H9 (cell line): ENCODE measurements around the gene MT3. TPM values are rescaled to one million over a fixed set of nuclear protein-coding genes. Genes with fewer than 3 reads are reported as not detected.

Experiments used
- DNase-seq: peaks from one replicate; pipeline ENCODE4 v3.0.0-alpha.2; 2017
- H2AFZ ChIP-seq: one replicate; pipeline ENCODE4 v1.6.1; 2013; ENCODE audit warnings: mild to moderate bottlenecking, low read length, control low read depth, moderate library complexity
- H2AK5ac ChIP-seq: 2 replicates; pipeline ENCODE4 v1.6.1; 2013; ENCODE audit warnings: low read length, control low read depth, mixed read lengths; ENCODE audit not compliant: insufficient read length
- H2BK120ac ChIP-seq: one replicate; pipeline ENCODE4 v1.6.1; 2013; ENCODE audit warnings: low read depth, mild to moderate bottlenecking, low read length, control low read depth, inconsistent platforms; ENCODE audit not compliant: poor library complexity, severe bottlenecking
- H2BK12ac ChIP-seq: 2 replicates; pipeline ENCODE4 v1.6.1; 2013; ENCODE audit warnings: low read length, control low read depth, mixed read lengths, low read depth; ENCODE audit not compliant: insufficient read length
- H2BK15ac ChIP-seq: 2 replicates; pipeline ENCODE4 v1.6.1; 2013; ENCODE audit warnings: low read depth, low read length, control low read depth
- H2BK20ac ChIP-seq: one replicate; pipeline ENCODE4 v1.6.1; 2013; ENCODE audit warnings: low read depth, mild to moderate bottlenecking, low read length, control low read depth, inconsistent platforms; ENCODE audit not compliant: poor library complexity, severe bottlenecking
- H2BK5ac ChIP-seq: 2 replicates; pipeline ENCODE4 v1.6.1; 2013; ENCODE audit warnings: low read length, control low read depth, mixed read lengths; ENCODE audit not compliant: insufficient read length
- H3K14ac ChIP-seq: 2 replicates; pipeline ENCODE4 v1.6.1; 2013; ENCODE audit warnings: low read length, control low read depth; ENCODE audit not compliant: insufficient read depth
- H3K18ac ChIP-seq: 2 replicates; pipeline ENCODE4 v1.6.1; 2013; ENCODE audit warnings: low read depth, mild to moderate bottlenecking, mixed read lengths, low read length, control low read depth; ENCODE audit not compliant: insufficient read length
- H3K23ac ChIP-seq: 2 replicates; pipeline ENCODE4 v1.6.1; 2013; ENCODE audit warnings: low read length, control low read depth, mixed read lengths, low read depth; ENCODE audit not compliant: insufficient read length
- H3K23me2 ChIP-seq: 2 replicates; pipeline ENCODE4 v1.6.1; 2013; ENCODE audit warnings: low read depth, mild to moderate bottlenecking, mixed read lengths, low read length, control low read depth; ENCODE audit not compliant: insufficient read length, poor library complexity, severe bottlenecking
- H3K27ac ChIP-seq: 2 replicates; pipeline ENCODE4 v1.5.1; 2013; ENCODE audit warnings: low read length, control low read depth, mixed read lengths, low read depth; ENCODE audit not compliant: insufficient read length
- H3K27me3 ChIP-seq: 2 replicates; pipeline ENCODE4 v1.6.1; 2013; ENCODE audit warnings: low read length, control low read depth, inconsistent platforms; ENCODE audit not compliant: insufficient read depth
- H3K4ac ChIP-seq: 2 replicates; pipeline ENCODE4 v1.6.1; 2013; ENCODE audit warnings: low read depth, mild to moderate bottlenecking, control low read depth, inconsistent platforms, low read length, moderate library complexity
- H3K4me1 ChIP-seq: 2 replicates; pipeline ENCODE4 v1.6.1; 2013; ENCODE audit warnings: low read length, control low read depth, inconsistent platforms; ENCODE audit not compliant: insufficient read depth
- H3K4me2 ChIP-seq: 2 replicates; pipeline ENCODE4 v1.6.1; 2013; ENCODE audit warnings: low read length, control low read depth, mixed read lengths; ENCODE audit not compliant: insufficient read length, insufficient read depth
- H3K56ac ChIP-seq: 2 replicates; pipeline ENCODE4 v1.6.1; 2013; ENCODE audit warnings: low read depth, mild to moderate bottlenecking, mixed read lengths, low read length, control low read depth; ENCODE audit not compliant: insufficient read length
- H3K79me1 ChIP-seq: 2 replicates; pipeline ENCODE4 v1.6.1; 2013; ENCODE audit warnings: low read depth, mild to moderate bottlenecking, moderate library complexity, low read length, control low read depth, inconsistent platforms; ENCODE audit not compliant: insufficient read depth, poor library complexity, severe bottlenecking
- H3K79me2 ChIP-seq: 2 replicates; pipeline ENCODE4 v1.6.1; 2013; ENCODE audit warnings: low read length, control low read depth, inconsistent platforms; ENCODE audit not compliant: insufficient read depth
- H3K9ac ChIP-seq: 2 replicates; pipeline ENCODE4 v1.6.1; 2013; ENCODE audit warnings: low read length, control low read depth, mixed read lengths; ENCODE audit not compliant: insufficient read length; ENCODE audit errors: extremely low read depth
- H3K9me3 ChIP-seq: one replicate; pipeline ENCODE4 v1.6.1; 2013; ENCODE audit warnings: low read depth, low read length, inconsistent platforms; ENCODE audit not compliant: control insufficient read depth
- H3T11ph ChIP-seq: one replicate; pipeline ENCODE4 v1.6.1; 2013; ENCODE audit warnings: mild to moderate bottlenecking, low read length, control low read depth, inconsistent platforms
- H4K20me1 ChIP-seq: one replicate; pipeline ENCODE4 v1.6.1; 2013; ENCODE audit not compliant: control insufficient read depth, insufficient read length, insufficient read depth
- H4K5ac ChIP-seq: 2 replicates; pipeline ENCODE4 v1.6.1; 2013; ENCODE audit warnings: low read depth, mild to moderate bottlenecking, mixed read lengths, low read length, control low read depth; ENCODE audit not compliant: insufficient read length
- H4K8ac ChIP-seq: replicated peaks from 2 replicates; pipeline ENCODE4 v1.6.1; 2013; ENCODE audit warnings: low read length, control low read depth, mixed read lengths, low read depth; ENCODE audit not compliant: insufficient read length
- H4K91ac ChIP-seq: 2 replicates; pipeline ENCODE4 v1.6.1; 2013; ENCODE audit warnings: low read depth, mild to moderate bottlenecking, moderate library complexity, mixed read lengths, low read length, control low read depth; ENCODE audit not compliant: insufficient read length
- H3K27ac Mint-ChIP-seq, 3 experiments: 2 replicates in 2 of 3; 3 replicates in 1 of 3; pipeline ENCODE4 v1.8.0; 2020 to 2021; ENCODE audit warnings: mixed read lengths in 3 of 3, mild to moderate bottlenecking in 1 of 3, moderate library complexity in 1 of 3
- H3K27me3 Mint-ChIP-seq: 2 replicates; pipeline ENCODE4 v1.8.0; 2021; ENCODE audit warnings: low read depth, mild to moderate bottlenecking, moderate library complexity, mixed read lengths
- H3K36me3 Mint-ChIP-seq, 3 experiments: 2 replicates in 2 of 3; 3 replicates in 1 of 3; pipeline ENCODE4 v1.8.0; 2020 to 2021; ENCODE audit warnings: low read depth in 3 of 3, mixed read lengths in 3 of 3; ENCODE audit not compliant: insufficient read depth in 1 of 3
- H3K4me1 Mint-ChIP-seq, 2 experiments: 2 replicates each; pipeline ENCODE4 v1.8.0; 2020; ENCODE audit warnings: mixed read lengths in 2 of 2
- H3K4me3 Mint-ChIP-seq, 2 experiments: 2 replicates in 1 of 2; 3 replicates in 1 of 2; pipeline ENCODE4 v1.8.0; 2020 to 2021; ENCODE audit warnings: mild to moderate bottlenecking in 2 of 2, mixed read lengths in 2 of 2, moderate library complexity in 1 of 2
- H3K9me3 Mint-ChIP-seq, 2 experiments: 2 replicates in 1 of 2; 3 replicates in 1 of 2; pipeline ENCODE4 v1.8.0; 2020; ENCODE audit warnings: mild to moderate bottlenecking in 2 of 2, mixed read lengths in 2 of 2, moderate library complexity in 1 of 2
- WGBS: extraction: QIAGEN DNeasy Blood & Tissue Kit; methylation state at CpG from one replicate; pipeline ENCODE4 v1.1.7; 2013; ENCODE audit warnings: missing lambda C conversion rate, low lambda C conversion rate, mixed read lengths; ENCODE audit not compliant: insufficient read length; ENCODE audit errors: extremely low coverage; 5-methylcytosine and 5-hydroxymethylcytosine counted together
- total RNA-seq: library from RNA; stranded (reverse); gene quantifications from 2 replicates; pipeline ENCODE4 v1.2.1, GENCODE V29; 2021
- TF ChIP-seq, protein P1 (sequence below): fragments of 200-600 bp; sonication (generic); conservative IDR thresholded peaks from 3 replicates; pipeline ENCODE4 v1.8.0; 2021; ENCODE audit warnings: antibody characterized with exemption, mild to moderate bottlenecking

MT3 gene
- total RNA-seq, 1 experiment from 2014 or later, result not detected

DNA sequence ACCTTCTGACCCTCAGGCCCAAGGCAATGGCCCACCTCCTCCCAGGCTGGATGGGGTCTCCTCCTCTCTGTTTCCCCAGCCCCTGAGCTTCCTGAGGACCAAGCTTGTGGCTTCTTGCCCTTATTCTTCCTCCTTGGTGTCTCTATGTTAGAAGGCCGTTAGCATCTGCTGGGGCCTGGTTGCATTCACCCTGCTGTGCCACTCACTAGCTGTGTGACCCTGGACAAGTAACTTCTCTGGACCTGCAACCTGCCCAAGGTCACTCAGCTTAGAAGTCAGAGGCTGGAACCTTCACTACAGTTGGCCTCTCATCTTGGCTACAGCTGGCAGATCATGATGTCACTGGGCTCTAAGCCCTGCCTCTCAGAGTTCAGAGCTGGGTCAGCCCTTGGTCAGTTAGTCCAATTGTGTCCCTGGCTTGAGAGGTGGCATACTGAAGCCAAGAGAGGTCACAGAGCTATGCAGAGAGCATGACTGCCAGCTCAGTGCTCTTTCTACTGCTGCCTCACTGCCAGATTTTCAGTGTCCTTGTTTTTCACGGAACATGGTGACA is 22.0 kb downstream of the MT3 start:
- no peaks in the 10 kb centered on the region for H3K9me3 Mint-ChIP-seq
- Histone ChIP-seq H2BK20ac (no peak overlapping the region), H3K56ac (no peak overlapping the region), H3K4ac (no peak overlapping the region), H2BK15ac (no peak overlapping the region), H3K79me2 (no peaks in the 10 kb centered on the region), H3K18ac (no peak overlapping the region), H3K4me2 (no peak overlapping the region), H2AK5ac (no peak overlapping the region), H3K79me1 (no peaks in the 10 kb centered on the region), H3K14ac (no peak overlapping the region), H3K9ac (no peak overlapping the region), H2BK120ac (no peak overlapping the region), H3K27ac (no peak overlapping the region), H3T11ph (no peak overlapping the region), H3K4me1 (peaks cover 6% of the 10 kb centered on the region; the same call in 1 of the 2 replicates), H4K8ac (no peak overlapping the region), H3K27me3 (peaks cover 24% of the 10 kb centered on the region; the same call in 1 of the 2 replicates), H4K91ac (no peak overlapping the region), H4K5ac (no peak overlapping the region), H3K9me3 (no peaks in the 10 kb centered on the region), H3K23me2 (peaks cover 8% of the 10 kb centered on the region), H3K23ac (no peak overlapping the region), H2BK12ac (no peak overlapping the region), H4K20me1 (no peaks in the 10 kb centered on the region), H2BK5ac (no peak overlapping the region), H2AFZ (no peak overlapping the region)
- TF ChIP-seq, protein P1, sequence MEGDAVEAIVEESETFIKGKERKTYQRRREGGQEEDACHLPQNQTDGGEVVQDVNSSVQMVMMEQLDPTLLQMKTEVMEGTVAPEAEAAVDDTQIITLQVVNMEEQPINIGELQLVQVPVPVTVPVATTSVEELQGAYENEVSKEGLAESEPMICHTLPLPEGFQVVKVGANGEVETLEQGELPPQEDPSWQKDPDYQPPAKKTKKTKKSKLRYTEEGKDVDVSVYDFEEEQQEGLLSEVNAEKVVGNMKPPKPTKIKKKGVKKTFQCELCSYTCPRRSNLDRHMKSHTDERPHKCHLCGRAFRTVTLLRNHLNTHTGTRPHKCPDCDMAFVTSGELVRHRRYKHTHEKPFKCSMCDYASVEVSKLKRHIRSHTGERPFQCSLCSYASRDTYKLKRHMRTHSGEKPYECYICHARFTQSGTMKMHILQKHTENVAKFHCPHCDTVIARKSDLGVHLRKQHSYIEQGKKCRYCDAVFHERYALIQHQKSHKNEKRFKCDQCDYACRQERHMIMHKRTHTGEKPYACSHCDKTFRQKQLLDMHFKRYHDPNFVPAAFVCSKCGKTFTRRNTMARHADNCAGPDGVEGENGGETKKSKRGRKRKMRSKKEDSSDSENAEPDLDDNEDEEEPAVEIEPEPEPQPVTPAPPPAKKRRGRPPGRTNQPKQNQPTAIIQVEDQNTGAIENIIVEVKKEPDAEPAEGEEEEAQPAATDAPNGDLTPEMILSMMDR, result no peak
- WGBS, result no CpG with 5 or more reads among the region's 2 CpGs
- peaks cover 78% of the 10 kb centered on the region for H3K27me3 Mint-ChIP-seq
- peaks cover 29 to 40% of the 10 kb centered on the region in 2 experiments for H3K4me1 Mint-ChIP-seq
- no peak overlapping the region; a peak in 1 of 5 replicates for H3K4me3 Mint-ChIP-seq
- no peak for DNase-seq
- H3K27ac Mint-ChIP-seq, result no peak overlapping the region; a peak in 1 of 7 replicates
- no peaks in the 10 kb centered on the region for H3K36me3 Mint-ChIP-seq
